HFFc6 (cell line): Measurements from ENCODE around the gene OR52W1. TPM values are rescaled to one million over a fixed set of nuclear protein-coding genes. Genes with fewer than 3 reads are reported as not detected.

Source experiments
- DNase-seq: peaks from one replicate; pipeline ENCODE4 v3.0.0-alpha.2; 2018
- H3K27ac Mint-ChIP-seq: 2 replicates; pipeline ENCODE4 v1.8.0; 2020; ENCODE audit warnings: mild to moderate bottlenecking, mixed read lengths
- H3K27me3 Mint-ChIP-seq: 2 replicates; pipeline ENCODE4 v1.8.0; 2021; ENCODE audit warnings: mild to moderate bottlenecking, moderate library complexity, mixed read lengths; ENCODE audit not compliant: insufficient read depth
- H3K36me3 Mint-ChIP-seq: 2 replicates; pipeline ENCODE4 v1.8.0; 2021; ENCODE audit warnings: low read depth, mixed read lengths
- H3K4me1 Mint-ChIP-seq: 2 replicates; pipeline ENCODE4 v1.8.0; 2020; ENCODE audit warnings: low read depth, mixed read lengths
- H3K4me3 Mint-ChIP-seq: 2 replicates; pipeline ENCODE4 v1.8.0; 2020; ENCODE audit warnings: mild to moderate bottlenecking, moderate library complexity, mixed read lengths
- H3K9me3 Mint-ChIP-seq: 2 replicates; pipeline ENCODE4 v1.8.0; 2020; ENCODE audit warnings: mild to moderate bottlenecking, mixed read lengths
- CTCF ChIP-seq: fragments of 200-600 bp; sonication (generic); IDR thresholded peaks from 2 replicates; pipeline ENCODE4 v1.5.0; 2021; ENCODE audit warnings: antibody characterized with exemption, mild to moderate bottlenecking
- long read RNA-seq: library from polyadenylated mRNA; unstranded; transcript quantifications from one replicate; pipeline ENCODE4 v2.0.0, GENCODE V29; 2019
- total RNA-seq, 6 experiments: library from RNA; stranded (reverse); fragmentation: NEBNext Ultra II Directional; extraction: Animal tissue kit (Norgen Biotek cat#: 25700); gene quantifications; 2 replicates in 1 of 6; 3 replicates in 5 of 6; pipeline ENCODE4 v1.2.3, GENCODE V29; 2021

Gene OR52W1
- not detected for total RNA-seq
- long read RNA-seq = 0 reads

DNA sequence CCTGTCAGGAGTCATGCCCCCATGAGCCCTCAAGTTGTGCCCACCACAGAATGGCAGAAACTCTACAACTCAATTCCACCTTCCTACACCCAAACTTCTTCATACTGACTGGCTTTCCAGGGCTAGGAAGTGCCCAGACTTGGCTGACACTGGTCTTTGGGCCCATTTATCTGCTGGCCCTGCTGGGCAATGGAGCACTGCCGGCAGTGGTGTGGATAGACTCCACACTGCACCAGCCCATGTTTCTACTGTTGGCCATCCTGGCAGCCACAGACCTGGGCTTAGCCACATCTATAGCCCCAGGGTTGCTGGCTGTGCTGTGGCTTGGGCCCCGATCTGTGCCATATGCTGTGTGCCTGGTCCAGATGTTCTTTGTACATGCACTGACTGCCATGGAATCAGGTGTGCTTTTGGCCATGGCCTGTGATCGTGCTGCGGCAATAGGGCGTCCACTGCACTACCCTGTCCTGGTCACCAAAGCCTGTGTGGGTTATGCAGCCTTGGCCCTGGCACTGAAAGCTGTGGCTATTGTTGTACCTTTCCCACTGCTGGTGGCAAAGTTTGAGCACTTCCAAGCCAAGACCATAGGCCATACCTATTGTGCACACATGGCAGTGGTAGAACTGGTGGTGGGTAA, at the start of gene OR52W1:
Gene OR52W1 (plus strand): TSS at position 51 of the 637 bp plus-strand sequence. CDS start 0 bp downstream, at position 51.
- H3K4me3 Mint-ChIP-seq = no peak within 1 kb of the TSS
- no peak within 1 kb of the TSS for H3K27ac Mint-ChIP-seq
- no peaks in the 10 kb centered on the region for H3K36me3 Mint-ChIP-seq
- H3K9me3 Mint-ChIP-seq = no peaks in the 10 kb centered on the region
- TF ChIP-seq CTCF = no peak
- H3K27me3 Mint-ChIP-seq = peaks cover 2% of the 10 kb centered on the region
- no peak for DNase-seq
- peaks cover 21% of the 10 kb centered on the region for H3K4me1 Mint-ChIP-seq

DNA sequence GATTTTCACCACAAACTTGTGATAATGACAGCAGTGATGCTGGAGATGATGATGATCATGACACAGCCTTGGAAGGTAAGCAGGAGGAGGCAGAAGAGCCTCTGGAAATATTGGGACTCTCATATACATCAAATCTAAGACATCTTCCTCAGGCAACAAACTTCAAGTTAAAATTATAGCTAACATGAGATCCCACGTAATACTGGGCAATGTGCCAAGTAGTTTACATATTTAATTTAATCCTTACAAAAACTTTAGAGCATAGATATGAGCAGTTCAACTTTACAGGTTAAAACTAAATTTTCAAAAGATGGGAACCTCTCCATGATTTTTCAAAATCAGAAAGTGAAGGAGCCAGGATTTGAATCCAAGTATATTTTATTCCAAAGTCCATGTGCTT, 47.9 kb upstream of the OR52W1 start:
- no peak for TF ChIP-seq CTCF
- no peaks in the 10 kb centered on the region for H3K36me3 Mint-ChIP-seq
- peaks cover 8% of the 10 kb centered on the region; the same call in 1 of the 2 replicates for H3K9me3 Mint-ChIP-seq
- H3K4me3 Mint-ChIP-seq = no peak overlapping the region
- no peaks in the 10 kb centered on the region for H3K4me1 Mint-ChIP-seq
- no peaks in the 10 kb centered on the region for H3K27me3 Mint-ChIP-seq
- no peak overlapping the region for H3K27ac Mint-ChIP-seq
- DNase-seq = no peak

- no peaks in the 10 kb centered on the region for H3K4me1 Mint-ChIP-seq
- no peaks in the 10 kb centered on the region for H3K36me3 Mint-ChIP-seq
- H3K27ac Mint-ChIP-seq = no peak overlapping the region
- DNase-seq = no peak
- H3K27me3 Mint-ChIP-seq = no peaks in the 10 kb centered on the region
- H3K9me3 Mint-ChIP-seq = peaks cover 12% of the 10 kb centered on the region; the same call in 1 of the 2 replicates
- H3K4me3 Mint-ChIP-seq = no peak overlapping the region
- no peak for TF ChIP-seq CTCF
Observed at GRCh38 chr11:6152126-6152525, 46.9 kb upstream of the OR52W1 start.

DNA sequence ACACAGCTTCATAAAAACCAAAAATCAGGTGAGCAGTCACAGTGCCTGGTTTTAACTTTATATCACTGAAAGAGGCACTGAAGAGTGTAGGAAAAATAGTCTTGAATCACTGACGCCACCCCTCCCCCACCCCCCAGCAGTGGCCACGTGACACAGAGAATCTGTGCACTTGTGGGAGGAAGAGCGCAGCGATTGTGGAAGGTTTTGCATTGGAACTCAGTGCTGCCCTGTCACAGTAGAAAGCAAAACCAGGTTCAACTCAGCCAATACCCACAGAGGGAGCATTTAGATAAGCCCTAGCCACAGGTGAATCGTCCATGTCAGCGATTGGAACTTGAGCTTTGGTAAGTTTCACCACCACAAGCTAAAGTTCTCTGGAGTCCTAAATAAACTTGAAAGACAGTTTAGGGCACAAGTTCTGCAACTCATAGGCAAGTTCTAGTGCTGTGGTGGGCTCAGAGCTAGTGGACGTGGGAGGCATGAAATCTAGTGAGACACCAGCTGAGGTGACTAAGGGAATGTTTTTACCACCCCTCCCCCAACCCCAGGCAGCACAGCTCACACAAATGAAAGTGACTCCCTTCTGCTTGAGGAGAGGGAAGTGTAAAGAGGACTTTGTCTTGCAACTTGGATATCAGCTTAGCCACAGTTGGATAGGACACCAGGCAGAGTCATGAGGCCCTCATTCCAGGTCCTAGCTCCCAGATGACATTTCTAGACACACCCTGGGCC, 42.2 kb upstream of the OR52W1 start:
- DNase-seq = no peak
- Mint-ChIP-seq H3K9me3 (peaks cover 8% of the 10 kb centered on the region; the same call in 1 of the 2 replicates), H3K4me3 (no peak overlapping the region), H3K4me1 (no peaks in the 10 kb centered on the region), H3K27ac (no peak overlapping the region), H3K36me3 (no peaks in the 10 kb centered on the region), H3K27me3 (no peaks in the 10 kb centered on the region)
- no peak for TF ChIP-seq CTCF

GRCh38 chr11:6170226-6170625, 28.8 kb upstream of the OR52W1 start, which contains the start of gene OR52B2:
OR52B2 (minus strand) TSS chr11:6170326; CDS start chr11:6170326, 0 bp downstream.
- no peak within 1 kb of the TSS for H3K27ac Mint-ChIP-seq
- H3K36me3 Mint-ChIP-seq = no peaks in the 10 kb centered on the region
- no peak for DNase-seq
- no peaks in the 10 kb centered on the region for H3K4me1 Mint-ChIP-seq
- H3K4me3 Mint-ChIP-seq = no peak within 1 kb of the TSS
- peaks cover 7% of the 10 kb centered on the region for H3K9me3 Mint-ChIP-seq
- TF ChIP-seq CTCF = no peak
- H3K27me3 Mint-ChIP-seq = no peaks in the 10 kb centered on the region
